Measurements from ENCODE around the gene UBAP1L. TPM values are rescaled to one million over a fixed set of nuclear protein-coding genes. Genes with fewer than 3 reads are reported as not detected.
"Not testable (repeated sequence)": the region's sequence is repeated elsewhere in the genome, so short reads cannot be mapped to it uniquely, and the experiment has no call there.

Gene UBAP1L
- total RNA-seq, 1 donor from 2014 or later = 1.4 TPM

DNA sequence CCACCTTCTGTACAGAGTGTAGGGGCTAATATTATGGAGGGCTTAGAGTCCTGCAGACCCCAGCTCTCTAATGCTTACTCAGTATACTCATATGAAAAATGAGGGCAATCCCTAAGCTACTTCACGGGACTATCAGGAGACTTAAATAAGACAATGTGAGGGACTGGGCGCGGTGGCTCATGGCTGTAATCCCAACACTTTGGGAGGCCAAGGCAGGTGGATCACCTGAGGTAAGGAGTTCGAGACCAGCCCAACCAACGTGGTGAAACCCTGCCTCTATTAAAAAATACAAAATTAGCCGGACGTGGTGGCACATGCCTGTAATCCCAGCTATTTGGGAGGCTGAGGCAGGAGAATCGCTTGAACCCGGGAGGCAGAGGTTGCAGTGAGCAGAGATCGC lies 15.2 kb downstream of the UBAP1L start:
- DNase-seq (ENCODE audit: low read depth) = not testable (repeated sequence)

- DNase-seq (ENCODE audit: low read depth) = no peak
Observed at GRCh38 chr15:65099336-65099735, 15.7 kb downstream of the UBAP1L start.

DNA sequence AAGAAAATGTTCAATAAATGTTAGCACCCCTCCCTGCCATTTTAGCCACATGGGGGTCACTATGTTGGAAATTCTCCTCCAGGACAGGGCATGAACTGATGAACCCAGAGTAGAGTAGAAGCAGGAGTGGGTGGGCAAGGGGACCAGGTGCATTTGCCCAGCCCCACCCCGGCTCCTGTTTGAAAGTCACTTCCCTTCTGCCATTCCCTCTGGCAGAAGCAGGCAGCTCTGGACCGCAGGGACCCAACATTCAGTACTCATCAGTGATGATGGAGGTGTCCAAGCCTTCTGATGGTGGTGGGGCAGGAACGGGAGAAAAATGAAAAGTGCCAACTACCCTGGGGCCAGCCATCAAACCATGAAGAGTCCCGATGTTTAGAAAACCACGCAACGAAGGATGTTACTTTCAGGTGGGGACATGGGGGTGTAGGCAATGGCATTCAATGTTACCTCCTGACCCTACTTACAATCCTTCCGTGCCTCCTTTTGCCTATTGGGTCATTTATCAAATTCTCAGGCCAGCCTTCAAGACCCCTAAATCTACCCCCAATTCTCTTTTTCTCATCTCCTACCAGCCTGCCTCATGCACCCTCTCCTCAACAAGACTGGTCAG lies 17.2 kb downstream of the UBAP1L start:
- no peak for DNase-seq (ENCODE audit: low read depth)

- no peak for DNase-seq (ENCODE audit: low read depth)
Observed at GRCh38 chr15:65096481-65097385, 18.3 kb downstream of the UBAP1L start.

GRCh38 chr15:65095747-65096104 lies 19.3 kb downstream of the UBAP1L start:
- DNase-seq (ENCODE audit: low read depth) = no peak

DNA sequence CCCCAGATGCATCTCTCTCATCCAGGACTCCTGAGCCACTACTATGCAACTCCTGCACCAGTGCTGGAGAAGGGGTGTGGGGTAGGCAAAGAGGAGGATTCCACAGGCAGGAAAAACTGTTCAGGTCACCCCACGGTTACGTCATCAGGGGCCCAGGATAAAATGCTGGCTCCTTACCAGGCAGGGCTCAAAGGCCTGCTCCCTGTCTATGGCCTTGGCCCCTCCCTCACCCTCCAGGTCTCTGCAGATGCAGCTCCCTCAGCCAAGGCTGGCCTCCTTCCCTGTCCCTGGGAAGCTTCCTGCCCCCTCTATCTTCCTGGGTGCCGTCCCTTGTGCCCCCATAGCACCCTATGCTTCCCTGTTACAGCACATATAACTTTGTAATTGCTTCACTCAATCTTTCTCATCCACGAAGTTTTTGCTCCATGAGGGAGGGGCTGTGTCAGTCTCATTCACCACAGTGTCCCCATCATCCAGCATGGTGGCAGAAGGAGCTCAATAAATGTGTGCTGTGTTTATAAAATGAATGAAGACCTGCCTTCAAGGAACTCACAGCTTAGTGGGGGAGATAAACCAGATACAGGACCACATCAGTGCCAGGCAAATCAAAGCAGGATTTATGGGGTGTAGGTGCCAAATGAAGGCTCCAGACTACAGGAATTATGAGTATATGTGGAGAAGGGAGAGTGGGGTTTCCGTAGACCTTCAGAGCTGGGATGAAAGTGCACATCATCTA lies 19.8 kb downstream of the UBAP1L start:
- DNase-seq (ENCODE audit: low read depth) = no peak

- no peak for DNase-seq (ENCODE audit: low read depth)
Observed at GRCh38 chr15:65094294-65094995, 20.6 kb downstream of the UBAP1L start.

DNA sequence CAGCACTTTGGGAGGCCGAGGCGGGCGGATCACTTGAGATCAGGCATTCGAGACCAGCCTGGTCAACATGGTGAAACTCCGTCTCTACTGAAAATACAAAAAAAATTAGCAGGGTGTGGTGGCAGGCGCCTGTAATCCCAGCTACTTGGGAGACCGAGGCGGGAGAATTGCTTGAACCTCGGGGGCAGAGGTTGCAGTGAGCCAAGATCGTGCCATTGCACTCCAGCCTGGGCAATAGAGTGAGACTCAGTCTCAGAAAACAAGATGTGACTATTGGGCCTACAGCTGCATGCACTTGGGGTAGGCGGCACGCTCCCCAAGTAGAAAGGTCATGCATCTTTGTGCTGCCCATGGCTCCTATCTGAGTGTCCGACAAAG lies 21.2 kb downstream of the UBAP1L start:
- DNase-seq (ENCODE audit: low read depth) = not testable (repeated sequence)

DNA sequence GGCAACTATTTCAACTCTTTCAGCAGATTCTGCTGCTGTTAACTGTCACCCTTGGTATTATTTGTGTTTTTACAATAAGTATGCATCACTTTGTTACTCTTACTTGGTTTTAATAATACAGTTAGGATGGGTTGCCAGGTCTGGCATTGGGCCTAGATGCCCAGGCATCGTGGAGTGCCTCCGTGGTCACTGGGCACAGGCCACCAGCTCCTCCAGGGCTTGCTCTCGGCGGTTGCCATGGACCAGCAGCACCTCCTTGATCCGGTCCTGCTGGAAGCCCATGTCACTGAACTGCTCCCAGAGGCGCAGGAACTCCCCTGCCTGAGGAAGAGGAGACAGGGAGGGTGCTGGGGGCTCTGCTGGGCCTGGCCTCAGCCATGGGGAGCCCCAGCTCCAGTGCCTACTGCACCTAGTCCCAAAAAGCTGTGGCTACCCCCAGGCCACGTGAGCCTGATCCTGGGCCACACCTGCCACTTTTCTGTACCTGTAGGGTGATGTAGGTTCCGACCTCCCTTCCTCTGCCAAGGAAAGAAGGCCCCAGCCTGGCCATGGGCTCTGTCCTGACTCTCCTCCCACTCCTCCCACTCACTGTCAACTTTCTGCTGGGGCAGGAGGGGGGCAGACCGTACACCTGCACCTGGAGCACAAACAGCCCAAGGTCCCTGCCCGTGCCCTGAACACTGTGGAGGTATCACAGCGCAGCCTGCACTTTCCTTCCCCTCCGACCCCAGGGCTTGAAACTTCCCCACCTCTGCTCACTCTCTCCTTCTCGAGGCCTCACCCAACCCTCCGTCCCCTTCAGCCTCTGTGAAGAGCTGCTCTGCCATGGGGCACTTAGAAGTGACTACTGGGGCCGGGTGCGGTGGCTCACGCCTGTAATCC lies 21.8 kb downstream of the UBAP1L start:
- no peak for DNase-seq (ENCODE audit: low read depth)

DNA sequence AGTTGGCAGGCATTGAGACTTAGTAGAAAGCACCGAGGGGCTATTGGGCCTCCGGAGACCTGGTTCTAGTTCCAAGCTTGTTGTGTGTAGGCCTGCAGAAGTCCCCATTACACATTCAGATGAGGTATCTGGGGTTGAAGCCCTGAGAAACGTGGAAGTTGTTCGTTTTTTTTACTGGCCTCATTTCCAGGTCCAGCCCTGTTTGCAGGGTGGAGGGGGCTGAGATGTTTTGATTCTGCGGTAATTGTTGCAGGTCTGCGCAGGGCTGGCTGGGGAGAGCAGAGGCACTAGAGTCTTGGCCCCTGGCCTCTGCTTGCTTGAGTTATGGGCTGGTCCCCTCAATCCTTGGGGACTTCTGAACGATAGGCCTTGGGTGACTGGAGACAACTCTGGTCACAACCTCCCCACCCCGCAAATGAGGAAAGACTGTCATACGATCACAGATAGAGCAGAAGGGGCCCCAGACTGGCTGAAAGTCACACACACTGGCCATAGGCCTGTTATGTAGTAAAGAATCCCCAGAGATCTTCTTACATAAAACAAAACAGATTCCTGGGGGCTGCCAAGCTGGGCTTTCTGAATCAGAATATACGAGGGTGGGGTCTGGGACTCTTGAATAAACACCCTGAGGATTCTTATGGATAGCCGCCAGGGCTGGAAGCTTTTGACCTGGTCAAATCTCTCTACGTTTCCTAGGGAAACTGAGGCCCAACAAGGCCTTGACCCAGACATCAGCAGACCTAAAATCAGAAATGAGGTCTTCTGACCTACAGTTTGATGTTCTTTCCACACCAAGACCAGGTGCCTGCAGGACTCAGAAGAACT lies 22.8 kb downstream of the UBAP1L start:
- no peak for DNase-seq (ENCODE audit: low read depth)

DNA sequence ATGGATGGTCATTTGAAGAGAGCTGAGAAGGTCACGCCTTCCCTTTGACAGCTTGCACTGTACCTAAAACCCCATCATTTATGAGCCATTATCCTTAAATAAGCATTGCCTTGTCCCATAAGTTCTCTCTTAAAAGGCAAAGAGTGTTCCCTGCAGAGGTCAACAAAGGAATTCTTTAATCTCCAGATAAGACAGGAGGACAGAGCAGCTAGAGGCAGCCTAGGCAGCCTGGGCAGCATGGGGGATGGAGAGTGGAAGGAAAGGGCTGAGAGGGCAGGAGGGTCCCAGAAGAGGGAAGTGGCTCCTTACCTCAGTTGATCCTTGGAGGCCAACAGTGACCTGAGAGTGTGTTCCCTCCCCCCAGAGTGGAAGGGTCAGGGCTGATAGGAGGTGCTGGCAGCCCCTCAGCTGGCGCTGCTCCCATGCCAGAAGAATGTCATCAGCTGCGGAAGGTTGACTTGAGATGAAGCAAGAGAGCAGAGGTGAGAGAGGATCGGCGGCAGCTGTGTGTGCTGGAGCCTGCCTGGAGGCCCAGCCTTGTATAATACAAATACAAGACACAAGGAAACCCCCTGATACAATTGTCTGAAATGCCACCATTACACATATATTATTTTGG lies 25.7 kb downstream of the UBAP1L start:
- peak; percentile 10 for DNase-seq (ENCODE audit: low read depth)

GRCh38 chr15:65088643-65089021 lies 26.4 kb downstream of the UBAP1L start:
- DNase-seq (ENCODE audit: low read depth) = no peak

DNA sequence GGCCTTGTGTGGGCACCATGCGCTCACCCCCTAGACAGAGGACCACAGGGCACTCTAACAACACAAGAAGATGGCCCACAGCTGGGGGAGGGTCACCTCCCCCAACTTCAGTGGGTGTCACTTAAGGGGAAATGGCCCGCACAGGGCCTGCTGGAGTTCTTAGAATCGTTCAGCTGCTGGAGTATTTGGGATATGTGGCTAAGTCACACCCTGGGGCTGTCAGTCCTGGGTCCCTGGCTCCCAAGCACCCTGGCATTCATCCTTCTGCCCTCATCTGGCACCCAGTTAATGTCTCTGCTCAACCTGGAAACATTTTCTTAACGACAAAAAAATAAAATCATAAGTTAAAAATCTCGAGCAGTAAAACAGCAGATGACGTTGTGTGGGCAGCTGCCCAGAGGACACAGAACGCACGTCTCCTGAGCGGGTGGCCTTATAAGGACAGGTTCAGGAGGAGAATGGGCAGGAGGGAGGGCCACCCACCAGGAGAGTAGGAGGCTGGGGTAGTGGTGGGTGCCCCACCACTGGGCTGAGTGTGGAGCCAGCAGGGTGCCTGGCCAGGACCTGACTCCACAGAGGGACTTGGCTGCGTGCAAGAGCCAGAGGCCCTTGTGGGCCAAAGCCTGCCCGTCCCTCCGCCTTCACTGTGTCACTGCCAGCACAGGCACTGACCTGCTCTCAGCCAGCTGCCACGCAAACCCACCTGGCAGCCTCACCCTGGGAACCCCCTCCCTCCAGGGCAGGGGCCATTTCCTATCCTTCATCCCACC lies 26.9 kb downstream of the UBAP1L start:
- DNase-seq (ENCODE audit: low read depth) = no peak

DNA sequence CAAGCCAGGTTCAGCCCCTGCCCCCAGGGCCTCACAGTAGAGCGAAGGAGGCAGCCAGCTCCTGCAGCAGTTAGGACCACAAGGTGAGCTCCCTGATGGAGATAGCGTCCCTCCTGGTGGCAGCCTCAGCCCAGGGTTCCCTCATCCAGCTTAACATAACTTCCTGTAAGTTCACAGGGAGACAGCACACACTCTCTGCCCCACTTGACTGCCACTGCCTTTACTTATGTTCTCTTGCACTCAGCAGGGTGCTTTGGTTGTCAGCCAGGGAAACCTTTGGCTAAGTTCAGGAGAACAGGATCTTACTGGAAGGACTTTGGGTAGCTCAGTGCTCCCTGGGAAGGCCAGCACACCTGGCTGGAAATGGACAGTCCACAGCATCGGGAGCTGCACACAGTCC lies 27.6 kb downstream of the UBAP1L start:
- no peak for DNase-seq (ENCODE audit: low read depth)

- no peak for DNase-seq (ENCODE audit: low read depth)
Observed at GRCh38 chr15:65086680-65087111, 28.3 kb downstream of the UBAP1L start.

GRCh38 chr15:65085990-65086679 lies 28.9 kb downstream of the UBAP1L start:
- DNase-seq (ENCODE audit: low read depth) = peak; percentile 34

DNA sequence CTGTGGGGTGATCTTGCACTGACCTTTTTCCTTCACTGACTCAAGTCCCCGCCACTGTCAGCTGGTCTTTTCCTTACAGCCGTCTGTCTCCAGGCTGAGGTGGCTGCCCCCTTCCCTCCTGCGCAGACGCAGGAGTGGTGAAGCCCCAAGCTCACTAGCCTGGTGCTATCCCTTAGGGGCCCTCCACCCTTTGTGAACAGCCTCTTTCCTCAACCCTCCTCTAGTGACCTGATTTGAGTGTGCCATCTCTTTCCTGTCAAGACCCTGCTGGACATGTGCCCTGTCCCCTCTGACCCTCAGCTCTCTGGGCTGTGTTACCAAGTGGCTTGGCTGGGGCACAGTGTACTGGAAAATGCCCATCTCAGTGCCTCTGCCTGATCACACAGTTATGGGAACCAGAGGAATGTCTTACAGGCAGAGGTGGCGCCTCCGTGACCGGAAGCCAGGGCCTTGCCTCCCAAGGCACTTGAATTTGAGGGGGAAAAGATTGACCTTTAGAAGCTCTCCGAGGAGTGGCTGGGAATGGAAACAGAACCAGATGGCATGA lies 29.7 kb downstream of the UBAP1L start:
- DNase-seq (ENCODE audit: low read depth) = no peak

Data from renal cortical epithelial cell (primary cell).